Measurements from ENCODE around the gene IGSF9B.

The IGSF9B gene

DNA sequence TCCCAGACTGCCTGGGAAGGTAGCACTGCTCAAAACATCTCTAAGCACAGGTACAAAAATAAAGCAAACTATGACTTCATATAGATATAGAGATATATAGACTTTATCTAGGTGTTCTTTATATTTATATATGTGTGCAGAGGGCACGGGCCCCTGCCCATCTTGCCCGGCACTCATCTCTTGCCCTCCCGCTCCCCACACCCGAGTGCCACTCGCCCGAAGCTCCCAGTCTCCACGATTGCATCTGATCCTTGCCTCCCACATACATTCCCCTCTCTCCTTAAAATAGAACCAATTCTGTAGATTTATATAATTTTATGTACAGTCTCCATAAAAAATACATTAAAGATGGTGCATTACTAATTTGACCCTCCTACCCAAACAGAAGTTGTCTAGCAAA is 55.5 kb downstream of the IGSF9B start:
- DNase-seq (ENCODE audit: low read depth) = no peak

GRCh38 chr11:133900176-133901105 is 56.3 kb downstream of the IGSF9B start:
- no peak for DNase-seq (ENCODE audit: low read depth)

- no peak for DNase-seq (ENCODE audit: low read depth)
These were observed 58.0 kb downstream of the IGSF9B start for GRCh38 chr11:133898770-133899115.

GRCh38 chr11:133898031-133898769 is 58.6 kb downstream of the IGSF9B start:
- no peak for DNase-seq (ENCODE audit: low read depth)

DNA sequence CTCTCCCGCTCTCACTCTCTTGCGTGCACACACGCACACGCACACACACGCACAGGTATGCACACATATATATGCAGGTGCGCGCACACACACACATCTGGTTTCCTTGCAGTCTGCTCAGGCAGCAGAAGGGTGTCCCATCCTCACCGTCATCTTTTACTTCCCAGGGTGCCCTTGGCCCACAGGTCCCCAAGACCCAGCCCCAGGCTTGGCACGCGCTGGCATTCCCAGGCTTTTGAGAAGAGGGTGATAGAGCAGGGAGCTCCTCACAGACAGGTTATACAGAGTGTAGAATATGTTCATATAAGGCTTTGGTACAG is 59.5 kb downstream of the IGSF9B start:
- DNase-seq (ENCODE audit: low read depth) = no peak

GRCh38 chr11:133896642-133897330 is 60.0 kb downstream of the IGSF9B start:
- DNase-seq (ENCODE audit: low read depth) = no peak

DNA sequence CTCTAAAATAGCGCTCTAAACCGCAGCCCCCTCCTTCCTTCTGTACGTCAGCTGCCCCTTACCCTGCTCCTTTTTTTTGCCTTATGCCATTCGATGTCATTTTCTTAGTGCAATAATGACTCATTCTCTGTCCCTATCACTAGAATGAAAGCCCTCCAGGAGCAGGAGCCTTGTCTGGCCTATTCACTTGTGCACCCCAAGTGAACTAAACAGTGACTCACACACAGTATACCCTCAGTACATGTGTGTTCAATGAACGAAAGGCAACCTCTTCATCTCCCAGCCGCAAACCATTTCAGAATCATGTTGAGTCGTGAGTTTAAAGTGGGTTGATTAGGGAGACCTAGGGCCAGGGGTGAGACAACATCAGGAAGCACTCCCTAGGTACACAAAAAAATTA is 60.7 kb downstream of the IGSF9B start:
- no peak for DNase-seq (ENCODE audit: low read depth)

- DNase-seq (ENCODE audit: low read depth) = no peak
These were observed 61.2 kb downstream of the IGSF9B start for GRCh38 chr11:133895551-133895950.

DNA sequence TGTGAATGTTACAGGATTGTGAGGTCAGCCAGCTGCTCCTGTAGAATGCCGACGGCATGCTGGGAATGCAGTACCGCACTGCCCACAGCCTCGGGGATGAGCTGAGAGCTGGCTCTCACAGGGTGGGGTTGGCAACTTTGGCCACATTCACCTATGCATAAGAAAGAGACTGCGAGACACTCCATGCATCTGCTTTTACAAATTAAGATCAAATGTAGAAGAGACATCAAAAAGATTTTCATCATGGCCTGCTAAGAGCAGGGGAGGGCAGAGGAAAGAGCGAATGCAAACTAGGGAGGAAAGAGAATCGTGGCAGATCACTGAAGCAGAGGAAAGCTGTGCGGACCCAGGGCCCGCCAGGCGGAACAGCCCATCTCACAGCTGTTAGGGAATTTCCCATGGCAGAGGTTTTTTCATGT is 61.7 kb downstream of the IGSF9B start:
- DNase-seq (ENCODE audit: low read depth) = no peak

- DNase-seq (ENCODE audit: low read depth) = no peak
These were observed 63.4 kb downstream of the IGSF9B start for GRCh38 chr11:133893381-133893780.

GRCh38 chr11:133892584-133893380 is 64.0 kb downstream of the IGSF9B start:
- no peak for DNase-seq (ENCODE audit: low read depth)

- DNase-seq (ENCODE audit: low read depth) = no peak
These were observed 64.6 kb downstream of the IGSF9B start for GRCh38 chr11:133892126-133892525.

DNA sequence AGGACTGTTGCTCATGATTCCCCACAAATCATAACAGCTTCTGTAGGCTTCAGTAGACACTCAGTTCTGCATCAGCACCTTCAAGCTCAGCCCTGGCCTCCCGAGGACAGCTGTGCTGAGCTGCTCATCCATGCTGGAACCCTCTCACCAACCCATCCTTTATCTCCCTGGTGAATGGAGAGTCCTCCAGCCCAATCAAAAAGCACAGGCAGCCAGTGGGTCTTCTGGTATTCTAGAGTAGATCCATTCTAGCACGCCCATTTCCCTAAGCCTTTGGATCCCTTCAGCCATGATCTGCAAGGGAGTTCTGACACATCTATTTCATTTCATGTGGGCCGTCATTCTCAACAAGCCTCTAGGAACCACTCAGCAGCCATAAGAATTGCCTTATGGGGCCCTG is 66.9 kb downstream of the IGSF9B start:
- no peak for DNase-seq (ENCODE audit: low read depth)

DNA sequence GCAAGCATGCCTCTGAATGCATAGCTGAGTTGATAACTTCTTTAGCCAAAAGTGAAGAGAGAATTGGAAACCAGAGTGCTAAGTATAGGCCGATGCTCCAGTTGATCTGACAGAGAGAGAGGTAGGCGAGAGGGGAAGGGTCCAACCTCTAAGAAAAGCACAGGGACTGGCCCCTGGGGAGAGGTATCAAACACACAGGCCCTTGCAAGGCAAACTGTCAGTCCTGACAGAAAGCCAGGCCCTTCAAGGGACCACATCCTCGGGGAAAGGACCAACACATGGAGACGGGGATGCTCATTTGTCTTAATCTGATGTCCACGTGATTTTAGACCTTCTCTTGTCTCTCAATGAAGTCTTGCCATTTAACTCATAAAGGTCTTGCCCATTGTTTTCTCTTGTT is 67.6 kb downstream of the IGSF9B start:
- no peak for DNase-seq (ENCODE audit: low read depth)

GRCh38 chr11:133887692-133888332 is 69.0 kb downstream of the IGSF9B start:
- no peak for DNase-seq (ENCODE audit: low read depth)

DNA sequence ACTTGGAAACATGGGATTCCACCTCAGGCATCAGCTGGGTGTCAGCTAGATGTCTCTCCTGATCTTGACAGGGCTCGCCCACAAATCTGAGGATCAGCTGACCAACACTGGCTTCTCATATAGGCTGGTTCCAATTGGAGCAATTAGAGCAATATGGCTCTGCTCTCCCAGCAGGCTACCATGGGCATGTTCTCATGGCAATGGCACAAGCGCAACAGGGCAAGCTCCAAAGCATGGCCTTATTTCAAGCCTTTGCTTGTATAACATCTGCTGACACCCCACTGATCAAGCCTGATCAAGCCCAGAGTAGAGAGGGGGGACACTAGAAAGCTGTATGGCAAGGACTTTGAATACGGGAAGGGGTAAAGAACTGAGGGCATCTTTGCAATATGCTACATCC is 70.7 kb downstream of the IGSF9B start:
- no peak for DNase-seq (ENCODE audit: low read depth)

DNA sequence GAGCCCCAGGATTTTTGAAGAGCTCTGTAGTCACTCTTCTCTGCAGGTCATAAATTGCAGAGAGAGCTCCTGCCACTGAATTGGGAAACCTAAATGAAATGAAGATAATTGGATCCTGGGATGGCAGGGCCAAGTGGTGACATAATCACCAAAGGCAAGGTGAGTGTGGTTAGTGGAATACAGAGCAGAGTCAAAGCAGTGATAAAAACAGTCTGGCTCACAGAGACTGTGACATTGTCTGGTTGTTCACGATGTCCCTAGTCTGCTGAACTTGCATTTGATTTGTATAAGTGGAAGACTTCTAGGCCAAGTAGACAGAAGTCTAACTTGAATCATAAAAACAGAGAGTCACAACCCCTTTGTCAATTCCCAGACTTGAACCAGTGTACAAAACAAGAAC is 84.6 kb downstream of the IGSF9B start:
- DNase-seq (ENCODE audit: low read depth) = no peak

DNA sequence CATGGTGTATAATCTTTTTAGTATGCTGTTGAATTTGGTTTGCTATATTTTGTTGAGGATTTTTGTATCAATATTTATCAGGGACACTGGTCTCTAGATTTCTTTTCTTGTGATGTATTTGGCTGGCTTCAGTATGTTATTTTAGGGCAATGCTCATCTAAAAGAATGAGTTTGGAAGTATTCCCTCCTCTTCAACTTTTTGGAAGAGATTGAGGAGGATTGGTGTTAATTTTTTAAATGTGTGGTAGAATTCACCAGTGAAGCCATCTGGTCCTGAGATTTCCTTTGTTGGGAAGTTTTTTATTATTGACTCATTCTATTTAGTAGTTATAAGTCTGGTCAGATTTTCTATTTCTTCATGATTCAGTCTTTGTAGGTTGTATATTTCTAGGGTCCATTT is 89.3 kb downstream of the IGSF9B start:
- DNase-seq (ENCODE audit: low read depth) = no peak

DNA sequence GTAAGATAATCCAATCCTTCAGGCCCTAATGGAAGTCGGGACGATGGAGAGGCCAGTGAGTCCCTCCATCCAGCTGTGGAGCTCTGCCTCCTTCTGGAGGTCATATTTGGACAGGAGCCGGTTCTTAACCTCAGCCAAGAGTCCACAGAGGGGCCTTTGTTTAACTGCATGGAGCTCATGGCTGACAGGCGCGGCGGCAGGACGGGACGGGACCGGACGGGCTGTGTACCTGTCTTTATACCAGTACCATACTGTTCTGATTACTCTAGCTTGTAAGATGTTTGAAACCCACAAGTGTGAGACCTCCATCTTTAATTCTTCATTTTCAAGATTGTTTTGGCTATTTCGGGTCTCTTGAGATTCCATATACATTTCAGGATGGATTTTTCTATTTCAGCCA is 91.3 kb downstream of the IGSF9B start:
- no peak for DNase-seq (ENCODE audit: low read depth)

- no peak for DNase-seq (ENCODE audit: low read depth)
These were observed 92.0 kb downstream of the IGSF9B start for GRCh38 chr11:133864756-133865155.

GRCh38 chr11:133860151-133860550 is 96.6 kb downstream of the IGSF9B start:
- DNase-seq (ENCODE audit: low read depth) = no peak

Data from stimulated activated CD8-positive, alpha-beta memory T cell treated with anti-CD3 and anti-CD28 coated beads, Interleukin-7, amount 100 ng/mL, for 24 hours (primary cell).